ENCODE data around the gene ADIPOR2. TPM values are rescaled to one million over a fixed set of nuclear protein-coding genes. Genes with fewer than 3 reads are reported as not detected.
A peak's percentile ranks its signal among the peaks of the same experiment; 100 is the strongest.

Gene ADIPOR2
- total and polyA plus RNA-seq, 10 of the 15 experiments (the other 5 are each of a cell fraction or from before 2014, with no cell fraction given): 8.6 to 65.0 (median 38.0) TPM

- TF ChIP-seq, protein P1, sequence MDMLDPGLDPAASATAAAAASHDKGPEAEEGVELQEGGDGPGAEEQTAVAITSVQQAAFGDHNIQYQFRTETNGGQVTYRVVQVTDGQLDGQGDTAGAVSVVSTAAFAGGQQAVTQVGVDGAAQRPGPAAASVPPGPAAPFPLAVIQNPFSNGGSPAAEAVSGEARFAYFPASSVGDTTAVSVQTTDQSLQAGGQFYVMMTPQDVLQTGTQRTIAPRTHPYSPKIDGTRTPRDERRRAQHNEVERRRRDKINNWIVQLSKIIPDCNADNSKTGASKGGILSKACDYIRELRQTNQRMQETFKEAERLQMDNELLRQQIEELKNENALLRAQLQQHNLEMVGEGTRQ (IDR thresholded peaks at IDR 0.05; ENCODE audit: borderline replicate concordance, low read depth, low read length): no peak
- TF ChIP-seq, protein P2, sequence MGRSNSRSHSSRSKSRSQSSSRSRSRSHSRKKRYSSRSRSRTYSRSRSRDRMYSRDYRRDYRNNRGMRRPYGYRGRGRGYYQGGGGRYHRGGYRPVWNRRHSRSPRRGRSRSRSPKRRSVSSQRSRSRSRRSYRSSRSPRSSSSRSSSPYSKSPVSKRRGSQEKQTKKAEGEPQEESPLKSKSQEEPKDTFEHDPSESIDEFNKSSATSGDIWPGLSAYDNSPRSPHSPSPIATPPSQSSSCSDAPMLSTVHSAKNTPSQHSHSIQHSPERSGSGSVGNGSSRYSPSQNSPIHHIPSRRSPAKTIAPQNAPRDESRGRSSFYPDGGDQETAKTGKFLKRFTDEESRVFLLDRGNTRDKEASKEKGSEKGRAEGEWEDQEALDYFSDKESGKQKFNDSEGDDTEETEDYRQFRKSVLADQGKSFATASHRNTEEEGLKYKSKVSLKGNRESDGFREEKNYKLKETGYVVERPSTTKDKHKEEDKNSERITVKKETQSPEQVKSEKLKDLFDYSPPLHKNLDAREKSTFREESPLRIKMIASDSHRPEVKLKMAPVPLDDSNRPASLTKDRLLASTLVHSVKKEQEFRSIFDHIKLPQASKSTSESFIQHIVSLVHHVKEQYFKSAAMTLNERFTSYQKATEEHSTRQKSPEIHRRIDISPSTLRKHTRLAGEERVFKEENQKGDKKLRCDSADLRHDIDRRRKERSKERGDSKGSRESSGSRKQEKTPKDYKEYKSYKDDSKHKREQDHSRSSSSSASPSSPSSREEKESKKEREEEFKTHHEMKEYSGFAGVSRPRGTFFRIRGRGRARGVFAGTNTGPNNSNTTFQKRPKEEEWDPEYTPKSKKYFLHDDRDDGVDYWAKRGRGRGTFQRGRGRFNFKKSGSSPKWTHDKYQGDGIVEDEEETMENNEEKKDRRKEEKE (IDR thresholded peaks at IDR 0.05): no peak
- TF ChIP-seq CHD1 (IDR thresholded peaks at IDR 0.05; ENCODE audit: low read depth, low read length) (no peak), SP1 (IDR thresholded peaks at IDR 0.05; ENCODE audit: low read depth, low read length) (peak; percentile 64), RFX5 (IDR thresholded peaks at IDR 0.05; ENCODE audit: low read depth, low read length) (no peak), TAF1 (IDR thresholded peaks at IDR 0.05; ENCODE audit: borderline replicate concordance, low read depth, low read length) (no peak), CHD2 (IDR thresholded peaks at IDR 0.05; ENCODE audit: borderline replicate concordance, low read depth, low read length) (peak; percentile 81; the same call in 1 of the 2 replicates), CBX5 (IDR thresholded peaks at IDR 0.05; ENCODE audit: low read depth) (no peak), RBBP5 (conservative IDR thresholded peaks at IDR 0.05) (no peak), EED (IDR thresholded peaks at IDR 0.05; ENCODE audit: low read depth) (no peak), ZNF274 (IDR thresholded peaks at IDR 0.05; ENCODE audit: insufficient read depth, insufficient read length) (no peak), SREBF2 (IDR thresholded peaks at IDR 0.05; ENCODE audit: low read length) (no peak), YBX1 (IDR thresholded peaks at IDR 0.05) (no peak), E4F1 (IDR thresholded peaks at IDR 0.05; ENCODE audit: borderline replicate concordance, partially characterized antibody) (peak; percentile 47), MLLT1 (IDR thresholded peaks at IDR 0.05) (0 out of 2 replicates have a peak, but pooled peaks have one; percentile 20), HDAC2 (IDR thresholded peaks at IDR 0.05) (no peak), SPI1 (IDR thresholded peaks at IDR 0.05; ENCODE audit: borderline replicate concordance, insufficient read depth, low read depth, low read length) (no peak), SMARCA5 (IDR thresholded peaks at IDR 0.05) (no peak), IRF3 (IDR thresholded peaks at IDR 0.05) (no peak)
- TF ChIP-seq, protein P3, sequence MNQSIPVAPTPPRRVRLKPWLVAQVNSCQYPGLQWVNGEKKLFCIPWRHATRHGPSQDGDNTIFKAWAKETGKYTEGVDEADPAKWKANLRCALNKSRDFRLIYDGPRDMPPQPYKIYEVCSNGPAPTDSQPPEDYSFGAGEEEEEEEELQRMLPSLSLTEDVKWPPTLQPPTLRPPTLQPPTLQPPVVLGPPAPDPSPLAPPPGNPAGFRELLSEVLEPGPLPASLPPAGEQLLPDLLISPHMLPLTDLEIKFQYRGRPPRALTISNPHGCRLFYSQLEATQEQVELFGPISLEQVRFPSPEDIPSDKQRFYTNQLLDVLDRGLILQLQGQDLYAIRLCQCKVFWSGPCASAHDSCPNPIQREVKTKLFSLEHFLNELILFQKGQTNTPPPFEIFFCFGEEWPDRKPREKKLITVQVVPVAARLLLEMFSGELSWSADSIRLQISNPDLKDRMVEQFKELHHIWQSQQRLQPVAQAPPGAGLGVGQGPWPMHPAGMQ (IDR thresholded peaks at IDR 0.05; ENCODE audit: borderline replicate concordance): no peak
Observed at GRCh38 chr12:1804545-1805332, 113.9 kb downstream of the ADIPOR2 start (continued).

All from GM12878 (cell line).